ENCODE measurements around the gene CIROP.
A peak's percentile ranks its signal among the peaks of the same experiment; 100 is the strongest.
"Not testable (repeated sequence)": the region's sequence is repeated elsewhere in the genome, so short reads cannot be mapped to it uniquely, and the experiment has no call there.

CIROP gene

GRCh38 chr14:23112359-23113178 lies 7.8 kb upstream of the CIROP start:
- no peak for DNase-seq

- DNase-seq, result no peak
Measured at GRCh38 chr14:23110579-23111365, 6.0 kb upstream of the CIROP start.

- DNase-seq, result no peak
Measured at GRCh38 chr14:23109769-23110168, 5.0 kb upstream of the CIROP start.

GRCh38 chr14:23108169-23108568 lies 3.4 kb upstream of the CIROP start:
- DNase-seq, result not testable (repeated sequence)

GRCh38 chr14:23107620-23108019 lies 2.8 kb upstream of the CIROP start:
- DNase-seq, result not testable (repeated sequence)

- DNase-seq, result no peak
Measured at GRCh38 chr14:23106747-23107045, 1.9 kb upstream of the CIROP start.

GRCh38 chr14:23105348-23105824 lies 597 bp upstream of the CIROP start:
- no peak for DNase-seq

- DNase-seq, result no peak
Measured at GRCh38 chr14:23104070-23104590, 659 bp downstream of the CIROP start.

- DNase-seq, result no peak
Measured at GRCh38 chr14:23103581-23103980, 1.2 kb downstream of the CIROP start.

GRCh38 chr14:23102801-23103200 lies 2.0 kb downstream of the CIROP start:
- no peak for DNase-seq

- DNase-seq, result no peak
Measured at GRCh38 chr14:23101986-23102625, 2.7 kb downstream of the CIROP start.

- no peak for DNase-seq
Measured at GRCh38 chr14:23101213-23101970, 3.4 kb downstream of the CIROP start.

GRCh38 chr14:23099212-23099861 lies 5.5 kb downstream of the CIROP start:
- DNase-seq, result no peak

GRCh38 chr14:23097786-23098185 lies 7.0 kb downstream of the CIROP start:
- no peak for DNase-seq

- peak; percentile 99 for DNase-seq
Measured at GRCh38 chr14:23095196-23096108, 9.3 kb downstream of the CIROP start, which contains the start of gene C14orf119. Gene C14orf119, plus strand, starts transcription at chr14:23095505. Its CDS starts 2,154 bp downstream, at chr14:23097659.

GRCh38 chr14:23094666-23095195 lies 10.1 kb downstream of the CIROP start, which contains the start of gene ACIN1:
Gene ACIN1, minus strand, starts transcription at chr14:23095136. Its CDS starts 24 bp downstream, at chr14:23095112.
- DNase-seq, result no peak

- DNase-seq, result no peak
Measured at GRCh38 chr14:23093991-23094665, 10.7 kb downstream of the CIROP start.

GRCh38 chr14:23093526-23093925 lies 11.3 kb downstream of the CIROP start:
- DNase-seq, result no peak

GRCh38 chr14:23093104-23093503 lies 11.7 kb downstream of the CIROP start:
- no peak for DNase-seq
